GM10847 (cell line): ENCODE measurements around the gene GPR4.

Source experiments
- POLR2A ChIP-seq: IDR thresholded peaks from 2 replicates; pipeline ENCODE4 v1.6.1; 2011; ENCODE audit not compliant: insufficient read length; ENCODE audit errors: extremely low read depth

The GPR4 gene

GRCh38 chr19:45636275-45636674, 34.3 kb upstream of the GPR4 start:
- TF ChIP-seq POLR2A: no peak

GRCh38 chr19:45632468-45633196, 30.6 kb upstream of the GPR4 start:
- no peak for TF ChIP-seq POLR2A

DNA sequence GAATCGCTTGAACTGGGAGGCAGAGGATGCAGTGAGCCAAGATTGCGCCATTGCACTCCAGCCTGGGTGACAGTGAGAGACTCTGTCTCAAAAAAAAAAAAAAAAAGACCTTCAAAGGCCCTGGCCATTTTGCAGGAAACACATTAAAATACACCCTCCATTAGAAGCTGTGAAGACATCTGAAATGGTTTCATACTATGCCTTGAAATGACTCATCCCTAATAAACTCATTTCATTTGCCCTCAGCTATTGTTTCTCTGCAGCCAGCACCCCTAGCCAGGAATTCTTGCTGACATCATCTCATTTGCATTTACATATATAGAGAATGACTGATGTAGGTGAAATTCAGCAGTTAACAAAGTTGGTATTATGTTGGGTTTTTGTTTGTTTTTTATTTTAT, 28.5 kb upstream of the GPR4 start:
- no peak for TF ChIP-seq POLR2A

GRCh38 chr19:45629704-45630103, 27.7 kb upstream of the GPR4 start:
- TF ChIP-seq POLR2A: no peak

GRCh38 chr19:45623984-45624383, 22.0 kb upstream of the GPR4 start:
- no peak for TF ChIP-seq POLR2A

DNA sequence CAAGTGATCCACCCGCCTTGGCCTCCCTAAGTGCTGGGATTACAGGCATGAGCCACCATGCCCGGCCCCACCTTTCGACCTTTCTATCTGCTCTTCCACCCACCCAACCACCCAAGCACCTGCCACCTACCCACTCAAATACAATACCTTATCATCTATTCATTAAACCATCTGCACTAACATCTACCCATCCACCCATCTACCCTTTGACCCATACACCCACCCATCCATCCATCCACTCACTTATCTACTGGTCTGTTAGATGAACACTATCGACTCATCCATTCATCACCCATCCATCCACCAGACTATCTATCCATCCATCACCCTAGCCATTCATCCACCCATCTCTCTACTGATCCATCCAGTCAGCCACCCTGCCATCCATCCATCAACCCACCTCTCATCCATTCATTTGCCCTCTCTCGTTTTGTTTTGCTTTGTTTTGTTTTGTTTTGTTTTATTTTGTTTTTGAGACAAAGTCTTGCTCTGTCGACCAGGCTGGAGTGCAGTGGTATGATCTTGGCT, 20.0 kb upstream of the GPR4 start:
- no peak for TF ChIP-seq POLR2A

DNA sequence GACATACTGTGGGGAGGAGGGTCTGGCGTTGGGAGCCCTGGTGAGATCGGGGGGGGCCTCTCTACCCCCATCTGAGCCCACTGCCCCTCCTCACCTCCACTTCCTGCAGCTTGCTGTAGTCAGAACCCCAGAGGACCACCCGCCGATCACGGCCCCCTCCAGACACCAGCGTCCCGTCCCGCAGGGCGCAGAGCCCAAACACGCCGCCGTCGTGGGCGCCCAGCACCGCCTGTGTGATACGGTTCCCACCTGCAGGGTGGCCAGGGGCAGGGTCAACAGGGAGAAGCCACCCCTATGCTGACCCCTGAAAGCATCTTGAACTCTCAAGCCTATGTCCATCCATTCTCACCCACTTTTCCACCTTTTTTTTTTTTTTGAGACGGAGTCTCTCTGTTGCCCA, 19.4 kb upstream of the GPR4 start:
- TF ChIP-seq POLR2A: no peak

DNA sequence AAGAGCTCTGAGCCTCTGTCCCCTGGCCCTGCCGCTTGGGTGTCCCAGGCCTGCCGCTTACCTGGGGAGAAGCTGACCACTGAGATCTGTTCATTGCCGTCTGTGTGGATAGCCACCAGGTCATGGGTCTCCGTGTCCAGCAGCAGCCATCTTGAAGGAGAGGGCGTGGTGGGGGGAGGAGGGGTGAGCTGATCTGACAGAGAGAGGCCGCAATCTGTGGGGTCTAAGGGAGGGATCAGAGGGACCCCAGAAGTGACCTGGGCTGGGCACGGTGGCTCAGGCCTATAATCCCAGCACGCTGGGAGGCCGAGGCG, 14.6 kb upstream of the GPR4 start:
- TF ChIP-seq POLR2A: no peak

- TF ChIP-seq POLR2A: no peak
Measured at GRCh38 chr19:45615795-45616703, 14.0 kb upstream of the GPR4 start.

GRCh38 chr19:45613926-45614725, 12.1 kb upstream of the GPR4 start:
- TF ChIP-seq POLR2A: no peak

DNA sequence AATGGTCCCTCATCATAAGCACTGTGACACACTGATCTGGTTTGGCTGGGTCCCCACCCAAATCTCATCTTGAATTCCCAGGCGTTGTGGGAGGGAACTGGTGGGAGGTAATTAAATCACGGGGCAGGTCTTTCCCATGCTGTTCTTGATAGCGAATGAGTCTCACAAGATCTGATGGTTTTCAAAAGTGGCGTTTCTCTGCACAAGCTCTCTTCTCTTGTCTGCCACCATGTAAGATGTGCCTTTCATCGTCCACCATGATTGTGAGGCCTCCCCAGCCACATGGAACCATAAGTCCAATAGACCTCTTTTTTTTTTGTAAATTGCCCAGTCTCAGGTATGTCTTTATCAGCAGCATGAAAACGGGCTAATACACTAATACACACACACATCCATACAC, 6.9 kb upstream of the GPR4 start:
- no peak for TF ChIP-seq POLR2A

DNA sequence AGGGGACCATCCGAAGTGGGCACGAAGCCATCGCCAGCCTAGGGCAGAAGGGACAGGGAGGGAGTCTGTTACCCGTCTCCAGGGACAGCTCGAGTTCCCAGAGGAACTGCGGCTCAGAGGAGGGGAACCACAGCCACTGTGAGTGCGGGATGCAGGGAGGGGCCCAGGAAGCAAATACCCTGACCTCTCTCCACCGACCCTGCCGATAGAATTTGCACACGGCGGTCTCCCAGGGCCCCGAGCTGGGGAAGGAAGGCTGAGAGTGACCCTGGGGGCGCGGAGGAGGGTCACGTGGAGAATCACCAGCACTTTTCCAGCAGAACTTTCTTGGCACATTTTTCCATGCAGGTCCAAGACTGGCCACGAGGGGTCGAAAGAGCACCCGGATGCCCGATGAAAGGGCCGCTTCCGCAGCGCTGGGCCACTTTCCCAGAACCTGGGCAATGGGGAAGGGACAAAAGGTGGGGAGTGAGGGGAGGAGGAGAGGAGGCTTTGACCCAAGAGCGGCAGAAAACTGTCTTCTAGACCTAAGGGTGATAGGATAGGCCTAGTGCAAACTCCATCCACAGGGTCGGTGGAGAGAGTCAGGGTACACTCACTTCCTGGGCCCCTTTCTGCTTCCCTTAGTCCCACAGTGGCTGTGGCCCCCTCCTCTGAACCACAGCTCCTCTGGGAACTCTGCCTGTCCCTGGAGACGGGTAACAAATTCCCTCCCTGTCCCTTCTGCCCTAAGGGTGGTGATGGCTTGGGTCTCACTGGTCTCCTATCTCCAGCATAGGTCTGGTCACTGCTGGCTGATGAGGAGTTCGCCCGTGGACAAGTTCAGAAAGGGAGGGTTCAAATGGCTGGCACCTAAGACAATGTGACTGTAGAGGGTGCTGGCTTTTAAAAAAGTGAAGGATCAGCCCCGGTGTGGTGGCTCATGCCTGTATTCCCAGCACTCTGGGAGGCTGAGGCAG, 5.3 kb upstream of the GPR4 start:
- TF ChIP-seq POLR2A: no peak

DNA sequence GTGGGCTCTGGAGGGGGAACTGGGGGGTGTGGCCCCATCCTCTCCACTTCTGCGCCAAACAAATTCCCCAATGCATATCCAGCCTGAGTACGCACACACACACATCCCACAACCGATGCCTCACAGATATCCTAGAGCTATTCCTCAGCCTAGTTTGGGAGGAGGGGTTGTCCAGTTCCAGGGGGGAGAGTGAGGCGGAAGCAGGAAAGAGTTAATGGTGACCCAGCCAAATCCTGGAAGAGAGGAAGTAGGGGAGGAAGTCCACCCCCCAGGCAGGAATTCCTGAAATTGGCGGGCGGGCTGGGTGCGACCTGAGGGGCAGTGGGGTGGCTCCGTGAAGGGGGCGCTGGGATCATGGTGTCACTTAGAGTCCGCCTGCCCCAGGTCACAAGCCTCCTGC, 897 bp downstream of the GPR4 start:
- no peak for TF ChIP-seq POLR2A

GRCh38 chr19:45600340-45600885, 1.6 kb downstream of the GPR4 start:
- TF ChIP-seq POLR2A: no peak
